SH-SY5Y (cell line): Measurements from ENCODE around the gene GAB2.

Source experiments
- GATA2 ChIP-seq: IDR thresholded peaks from 2 replicates; pipeline ENCODE4 v1.6.1; 2011; ENCODE audit warnings: mild to moderate bottlenecking, low read depth, low read length
- GATA3 ChIP-seq: IDR thresholded peaks from 2 replicates; pipeline ENCODE4 v1.6.1; 2011; ENCODE audit warnings: low read depth, mild to moderate bottlenecking, low read length, moderate library complexity

DNA sequence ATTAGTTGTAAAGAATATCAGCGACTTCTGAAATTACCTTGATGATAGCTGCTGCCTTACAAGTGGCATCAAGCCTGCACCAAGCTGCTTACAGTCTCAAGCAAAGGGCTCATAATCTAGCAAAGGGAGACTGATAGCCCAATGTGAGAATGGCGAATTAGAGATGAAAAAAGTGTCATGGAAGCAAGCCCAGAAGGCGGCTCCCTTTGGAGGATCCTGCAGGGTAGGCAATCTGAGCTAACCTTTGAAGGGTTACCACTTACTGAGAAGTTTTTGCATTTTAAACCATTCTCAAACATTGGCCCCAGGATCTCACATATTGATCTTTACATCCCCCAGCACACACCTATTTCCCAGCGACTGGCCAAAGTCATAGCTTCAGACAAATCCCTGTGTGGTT, 18.5 kb downstream of the GAB2 start:
- TF ChIP-seq GATA2 (no peak), GATA3 (no peak)
